SK-N-SH (cell line): ENCODE results near the gene ABHD12.
A peak's percentile ranks its signal among the peaks of the same experiment; 100 is the strongest.

Experiments
- CTCF ChIP-seq: fragments of 200-600 bp; sonication (generic); IDR thresholded peaks from 2 replicates; pipeline ENCODE4 v1.6.1; 2017; ENCODE audit warnings: antibody characterized with exemption, mild to moderate bottlenecking, moderate library complexity
- EP300 ChIP-seq, 2 experiments: IDR thresholded peaks; 2 replicates each; pipeline versions ENCODE4 v1.4.0 to v1.6.1; 2012; ENCODE audit warnings: borderline replicate concordance in 1 of 2, low read depth in 1 of 2, low read length in 1 of 2
- EZH2phosphoT487 ChIP-seq: fragments of 200-600 bp; sonication (generic); IDR thresholded peaks from 2 replicates; pipeline ENCODE4 v1.6.1; 2017; ENCODE audit warnings: low read depth, mixed run types, mild to moderate bottlenecking, antibody characterized with exemption, moderate library complexity, borderline replicate concordance
- MEF2A ChIP-seq: IDR thresholded peaks from 2 replicates; pipeline ENCODE4 v1.4.0; 2012; ENCODE audit warnings: low read depth, borderline replicate concordance
- POLR2AphosphoS5 ChIP-seq: IDR thresholded peaks from 2 replicates; pipeline ENCODE4 v1.6.1; 2012; ENCODE audit warnings: low read depth, low read length
- RXRA ChIP-seq: IDR thresholded peaks from 2 replicates; pipeline ENCODE4 v1.4.0; 2012; ENCODE audit warnings: low read depth, mild to moderate bottlenecking, borderline replicate concordance
- TAF1 ChIP-seq: IDR thresholded peaks from 2 replicates; pipeline ENCODE4 v1.6.1; 2012; ENCODE audit warnings: low read depth, mild to moderate bottlenecking, low read length, moderate library complexity, borderline replicate concordance
- USF1 ChIP-seq: IDR thresholded peaks from 2 replicates; pipeline ENCODE4 v1.4.0; 2012; ENCODE audit warnings: low read depth, borderline replicate concordance
- YY1 ChIP-seq: IDR thresholded peaks from 2 replicates; pipeline ENCODE4 v1.4.0; 2012; ENCODE audit warnings: low read depth, mild to moderate bottlenecking

- no peak for TF ChIP-seq CTCF
- TF ChIP-seq EP300 (IDR thresholded peaks at IDR 0.05; ENCODE audit: borderline replicate concordance in 1 of 2, low read depth in 1 of 2, low read length in 1 of 2) = peak in 1 of 2 experiments; percentile 35; a peak in 1 of 4 replicates
- no peak for TF ChIP-seq USF1
- no peak for TF ChIP-seq TAF1
- TF ChIP-seq POLR2AphosphoS5 = no peak
- TF ChIP-seq RXRA = no peak
- no peak for TF ChIP-seq EZH2phosphoT487
- no peak for TF ChIP-seq MEF2A
- TF ChIP-seq YY1 = no peak
These were observed 17.9 kb downstream of the ABHD12 start for GRCh38 chr20:25372584-25373336.
